Psoas muscle (tissue), 8 donors: ENCODE data around the gene SLCO2B1. TPM values are rescaled to one million over a fixed set of nuclear protein-coding genes. Genes with fewer than 3 reads are reported as not detected.

ENCODE experiments used
- ATAC-seq, 4 donors: fragments of 200-7000 bp; cut with Tn5 transposase; one replicate each; pipeline ENCODE4 v1.9.1; 2020; ENCODE audit warnings: moderate library complexity in 3 of 4, mild to moderate bottlenecking in 2 of 4
- DNase-seq, 2 donors: peaks; one replicate each; pipeline ENCODE4 v3.0.0-alpha.2; 2020
- H3K27ac ChIP-seq: fragments of 200-600 bp; one replicate; pipeline ENCODE4 v1.8.0; 2022
- H3K27me3 ChIP-seq, 3 donors: fragments of 200-600 bp in 1 of 3; one replicate each; pipeline versions ENCODE4 v1.6.1 to v1.8.0; 2013 to 2022; ENCODE audit warnings: low read length in 2 of 3, mild to moderate bottlenecking in 2 of 3, moderate library complexity in 1 of 3; ENCODE audit not compliant: insufficient read depth in 3 of 3
- H3K36me3 ChIP-seq, 2 donors: fragments of 200-600 bp in 1 of 2; one replicate each; pipeline versions ENCODE4 v1.6.1 to v1.8.0; 2013 to 2022; ENCODE audit warnings: low read depth in 1 of 2, mild to moderate bottlenecking in 1 of 2, moderate library complexity in 1 of 2; ENCODE audit not compliant: insufficient read depth in 1 of 2
- H3K4me1 ChIP-seq: fragments of 200-600 bp; one replicate; pipeline ENCODE4 v1.8.0; 2022
- H3K4me3 ChIP-seq: fragments of 200-600 bp; one replicate; pipeline ENCODE4 v1.8.0; 2022; ENCODE audit warnings: mild to moderate bottlenecking
- H3K9me3 ChIP-seq: fragments of 200-600 bp; one replicate; pipeline ENCODE4 v1.8.0; 2022
- CTCF ChIP-seq: fragments of 200-600 bp; IDR thresholded peaks from one replicate; pipeline ENCODE4 v1.8.0; 2022; ENCODE audit warnings: antibody characterized with exemption
- WGBS, 3 donors: extraction: QIAGEN DNeasy Blood & Tissue Kit; methylation state at CpG; one replicate each; pipeline versions ENCODE4 v1.1.6 to v1.1.7; 2013; 5-methylcytosine and 5-hydroxymethylcytosine counted together
- intact Hi-C, 2 donors: fragments of 100-400 bp; cut with DNase I; formaldehyde crosslinking; loops; one replicate each; pipeline versions ENCODE4 v1.11.0 to v1.14.2; 2022
- polyA plus RNA-seq, 3 donors: library from polyadenylated mRNA; stranded (reverse); fragments of 200-250 nt; gene quantifications; one replicate each; pipeline ENCODE4 v1.2.3, GENCODE V29; 2013
- total RNA-seq, 4 donors: library from RNA; stranded (reverse); fragmentation: NEBNext Ultra II Directional in 2 of 4; extraction: Animal tissue kit (Norgen Biotek cat#: 25700) in 2 of 4; gene quantifications; one replicate each; pipeline versions ENCODE4 v1.2.1 to v1.2.4, GENCODE V29; 2021 to 2023
- donor health status: healthy with polysubstance abuse.
- donor health status: DM: no; HTN: no; CAD: no; lungs with moderate emphysema.
- donor health status: Bipolar disorder and iron deficiency.
- donor health status: healthy.
- donor health status: DM: yes; HTN: yes; CAD: no.
- donor health status: DM: no; HTN: no; CAD: no.
- donor health status: DM: no; HTN: no; CAD: no.
- donor health status: DM: yes; HTN: yes; CAD: no.

Gene SLCO2B1
- total and polyA plus RNA-seq, 7 donors: 1.2 to 17.7 (median 10.7) TPM

GRCh38 chr11:75107187-75107586 lies 43.7 kb upstream of the SLCO2B1 start:
- no peak for TF ChIP-seq CTCF
- DNase-seq (no peak), ATAC-seq (no peak)
- Histone ChIP-seq H3K4me1 (no peaks in the 10 kb centered on the region), H3K27me3 (no peaks in the 10 kb centered on the region), H3K27ac (no peak overlapping the region), H3K9me3 (peaks cover 3% of the 10 kb centered on the region), H3K4me3 (no peak overlapping the region), H3K36me3 (no peaks in the 10 kb centered on the region)
- WGBS, 3 donors: 36 to 54% (median 41%) methylated on average over 4 of the region's 4 CpGs
- intact Hi-C loops: loop anchor here in 1 of 2 donors (10.0 kb wide), 1 partner anchor 52 kb away; no protein-coding TSS in a partner anchor

GRCh38 chr11:75112200-75112599 lies 38.7 kb upstream of the SLCO2B1 start:
- no peak overlapping the region for H3K4me3 ChIP-seq
- DNase-seq (no peak), ATAC-seq (no peak)
- H3K4me1 ChIP-seq: no peaks in the 10 kb centered on the region
- intact Hi-C loops: no loop called here
- no peaks in the 10 kb centered on the region for H3K9me3 ChIP-seq
- H3K27me3 ChIP-seq: peaks cover 0 to 2% (median 0%) of the 10 kb centered on the region in 3 donors
- no peaks in the 10 kb centered on the region for H3K36me3 ChIP-seq
- H3K27ac ChIP-seq: no peak overlapping the region
- no peak for TF ChIP-seq CTCF
- WGBS, 3 donors: 86 to 87% (median 86%) methylated on average over 2 of the region's 2 CpGs

GRCh38 chr11:75113030-75113429 lies 37.9 kb upstream of the SLCO2B1 start:
- 14 to 17% (median 14%) methylated on average over 1 of the region's 1 CpG for WGBS, 3 donors
- ATAC-seq (no peak), DNase-seq (no peak)
- peaks cover 0 to 2% (median 0%) of the 10 kb centered on the region in 3 donors for H3K27me3 ChIP-seq
- no peaks in the 10 kb centered on the region for H3K9me3 ChIP-seq
- H3K4me3 ChIP-seq: no peak overlapping the region
- TF ChIP-seq CTCF: no peak
- no peaks in the 10 kb centered on the region for H3K36me3 ChIP-seq
- H3K27ac ChIP-seq: no peak overlapping the region
- no peaks in the 10 kb centered on the region for H3K4me1 ChIP-seq
- intact Hi-C loops: no loop called here

GRCh38 chr11:75114465-75114864 lies 36.4 kb upstream of the SLCO2B1 start:
- DNase-seq: no peak
- Histone ChIP-seq H3K4me3 (no peak overlapping the region), H3K36me3 (no peaks in the 10 kb centered on the region), H3K4me1 (no peaks in the 10 kb centered on the region), H3K9me3 (no peaks in the 10 kb centered on the region), H3K27me3 (peaks cover 0 to 2% (median 0%) of the 10 kb centered on the region in 3 donors), H3K27ac (no peak overlapping the region)
- intact Hi-C loops: no loop called here
- no peak for ATAC-seq
- no peak for TF ChIP-seq CTCF
- WGBS, 3 donors: 90 to 96% (median 92%) methylated on average over 2 of the region's 2 CpGs

- WGBS, 3 donors: 36 to 73% (median 40%) methylated on average over 1 of the region's 1 CpG
- Histone ChIP-seq H3K4me3 (no peak overlapping the region), H3K4me1 (no peaks in the 10 kb centered on the region), H3K27me3 (peaks cover 0 to 2% (median 0%) of the 10 kb centered on the region in 3 donors), H3K27ac (no peak overlapping the region), H3K9me3 (no peaks in the 10 kb centered on the region), H3K36me3 (no peaks in the 10 kb centered on the region)
- DNase-seq: no peak
- TF ChIP-seq CTCF: no peak
- ATAC-seq: no peak
- intact Hi-C loops: no loop called here
Observed at GRCh38 chr11:75118577-75118976, 32.3 kb upstream of the SLCO2B1 start.
